Tibial artery (tissue), 4 donors: ENCODE measurements around the gene CCZ1.
A peak's percentile ranks its signal among the peaks of the same experiment; 100 is the strongest.
"Not testable (repeated sequence)": the region's sequence is repeated elsewhere in the genome, so short reads cannot be mapped to it uniquely, and the experiment has no call there.

Experiments
- DNase-seq, 2 donors: peaks; one replicate each; pipeline ENCODE4 v3.0.0-alpha.2; 2019
- H3K27ac ChIP-seq, 2 donors: fragments of 200-600 bp; sonication (generic) in 1 of 2; 1 replicate in 1 of 2; 2 replicates in 1 of 2; pipeline ENCODE4 v1.5.1; 2018 to 2019; ENCODE audit warnings: mild to moderate bottlenecking in 1 of 2
- H3K27me3 ChIP-seq, 2 donors: fragments of 200-600 bp; sonication (generic) in 1 of 2; one replicate each; pipeline versions ENCODE4 v1.5.1 to v1.6.0; 2016 to 2019
- H3K36me3 ChIP-seq, 3 donors: fragments of 200-600 bp; sonication (generic) in 2 of 3; one replicate each; pipeline ENCODE4 v1.5.1; 2016 to 2019; ENCODE audit warnings: mild to moderate bottlenecking in 2 of 3
- H3K4me1 ChIP-seq, 4 donors: fragments of 200-600 bp; sonication (generic) in 2 of 4; 1 replicate in 3 of 4; 2 replicates in 1 of 4; pipeline ENCODE4 v1.5.1; 2016 to 2019
- H3K4me3 ChIP-seq, 2 donors: fragments of 200-600 bp; sonication (generic) in 1 of 2; 1 replicate in 1 of 2; 2 replicates in 1 of 2; pipeline ENCODE4 v1.5.1; 2018 to 2019; ENCODE audit warnings: mild to moderate bottlenecking in 2 of 2
- H3K9me3 ChIP-seq, 3 donors: fragments of 200-600 bp; sonication (generic) in 1 of 3; one replicate each; pipeline ENCODE4 v1.5.1; 2016 to 2019
- CTCF ChIP-seq, 2 experiments: fragments of 200-600 bp in 1 of 2; fragments of 450-650 bp in 1 of 2; IDR thresholded peaks; one replicate each; pipeline ENCODE4 v1.5.1; 2017 to 2019; ENCODE audit warnings: antibody characterized with exemption in 2 of 2, mild to moderate bottlenecking in 1 of 2, moderate library complexity in 1 of 2
- intact Hi-C: fragments of 100-400 bp; cut with DNase I; formaldehyde crosslinking; loops from one replicate; pipeline ENCODE4 v1.15.0; 2023; ENCODE audit warnings: low total_unique reads

The CCZ1 gene

GRCh38 chr7:5898480-5899224, at the start of gene CCZ1:
TSS of gene CCZ1 (plus strand) at chr7:5898733. CDS start at chr7:5898800, 67 bp downstream.
- Histone ChIP-seq H3K4me3 (peak within 1 kb of the TSS; percentile 53 to 57), H3K4me1 (peaks cover 0 to 12% (median 0%) of the 10 kb centered on the region in 4 donors), H3K27ac (peak within 1 kb of the TSS; percentile 61 to 71)
- DNase-seq = peak; percentile 29 to 72
- H3K9me3 ChIP-seq, H3K27me3 ChIP-seq, intact Hi-C loops, H3K36me3 ChIP-seq: not testable (repeated sequence)

- intact Hi-C loops = no loop called here
- no peaks in the 10 kb centered on the region for H3K9me3 ChIP-seq
- no peak overlapping the region for H3K27ac ChIP-seq
- no peak for DNase-seq
- no peaks in the 10 kb centered on the region for H3K27me3 ChIP-seq
- H3K4me3 ChIP-seq = no peak overlapping the region
- H3K4me1 ChIP-seq = no peaks in the 10 kb centered on the region
- no peaks in the 10 kb centered on the region for H3K36me3 ChIP-seq
- no peak for TF ChIP-seq CTCF (IDR thresholded peaks at IDR 0.05)
Observed at GRCh38 chr7:5850944-5851343, 47.6 kb upstream of the CCZ1 start.

- DNase-seq = no peak
- Histone ChIP-seq H3K27me3 (no peaks in the 10 kb centered on the region), H3K27ac (no peak overlapping the region), H3K9me3 (no peaks in the 10 kb centered on the region), H3K36me3 (no peaks in the 10 kb centered on the region), H3K4me1 (no peaks in the 10 kb centered on the region), H3K4me3 (no peak overlapping the region)
- intact Hi-C loops = no loop called here
- TF ChIP-seq CTCF (IDR thresholded peaks at IDR 0.05) = no peak
Observed at GRCh38 chr7:5854738-5855137, 43.8 kb upstream of the CCZ1 start.

GRCh38 chr7:5857041-5857575, 41.4 kb upstream of the CCZ1 start:
- DNase-seq, intact Hi-C loops, H3K27ac ChIP-seq: not testable (repeated sequence)

GRCh38 chr7:5858494-5858893, 40.0 kb upstream of the CCZ1 start:
- H3K4me1 ChIP-seq, intact Hi-C loops, H3K36me3 ChIP-seq, H3K9me3 ChIP-seq, H3K27me3 ChIP-seq, DNase-seq, H3K4me3 ChIP-seq, H3K27ac ChIP-seq: not testable (repeated sequence)

More at GRCh38 chr7:5857041-5857575, 41.4 kb upstream of the CCZ1 start:
- H3K4me1 ChIP-seq, H3K27me3 ChIP-seq, H3K4me3 ChIP-seq, H3K36me3 ChIP-seq, H3K9me3 ChIP-seq: not testable (repeated sequence)

GRCh38 chr7:5861281-5861680, 37.3 kb upstream of the CCZ1 start:
- H3K4me3 ChIP-seq, H3K27ac ChIP-seq, DNase-seq, H3K9me3 ChIP-seq, H3K36me3 ChIP-seq, H3K4me1 ChIP-seq, intact Hi-C loops: not testable (repeated sequence)
- peaks cover 0 to 11% of the 10 kb centered on the region in 2 donors for H3K27me3 ChIP-seq

GRCh38 chr7:5862753-5863366, 35.7 kb upstream of the CCZ1 start:
- H3K4me3 ChIP-seq, H3K4me1 ChIP-seq, DNase-seq, H3K27ac ChIP-seq, H3K9me3 ChIP-seq, H3K36me3 ChIP-seq, intact Hi-C loops: not testable (repeated sequence)
- H3K27me3 ChIP-seq = peaks cover 0 to 11% of the 10 kb centered on the region in 2 donors

GRCh38 chr7:5865279-5865931, 33.1 kb upstream of the CCZ1 start:
- H3K4me3 ChIP-seq, H3K9me3 ChIP-seq, DNase-seq, intact Hi-C loops, H3K4me1 ChIP-seq, H3K36me3 ChIP-seq, H3K27ac ChIP-seq: not testable (repeated sequence)
- peaks cover 0 to 11% of the 10 kb centered on the region in 2 donors for H3K27me3 ChIP-seq
